SU-DHL-6 (cell line): ENCODE measurements around the gene HIVEP3.

Source experiments
- CTCF ChIP-seq: fragments of 200-600 bp; sonication (generic); IDR thresholded peaks from one replicate; pipeline ENCODE4 v1.5.1; 2017; ENCODE audit warnings: antibody characterized with exemption, mild to moderate bottlenecking, low read length, moderate library complexity; ENCODE audit not compliant: insufficient read depth, poor library complexity, severe bottlenecking
- EZH2phosphoT487 ChIP-seq: fragments of 200-600 bp; sonication (generic), shearing (Covaris generic); conservative IDR thresholded peaks from 2 replicates; pipeline ENCODE4 v1.6.1; 2018; ENCODE audit warnings: mild to moderate bottlenecking, antibody characterized with exemption, low read length, moderate library complexity, mixed read lengths

- TF ChIP-seq EZH2phosphoT487: no peak
- TF ChIP-seq CTCF: no peak
These were observed 265.1 kb downstream of the HIVEP3 start for GRCh38 chr1:41653574-41653973.
